ENCODE results near the gene CRCP. TPM values are rescaled to one million over a fixed set of nuclear protein-coding genes. Genes with fewer than 3 reads are reported as not detected.
"Not testable (repeated sequence)": the region's sequence is repeated elsewhere in the genome, so short reads cannot be mapped to it uniquely, and the experiment has no call there.

CRCP gene
- polyA plus RNA-seq, 1 donor (not counting 4 experiments of a cell fraction or from before 2014, with no cell fraction given), result 25.4 TPM

- Histone ChIP-seq H3K9ac (ENCODE audit: control insufficient read depth, extremely low read depth, insufficient read depth, low read length) (no peak overlapping the region), H2AFZ (ENCODE audit: control insufficient read depth, low read length) (no peak overlapping the region), H3K9me3 (ENCODE audit: control insufficient read depth, low read depth, low read length) (no peaks in the 10 kb centered on the region), H3K4me1 (ENCODE audit: control insufficient read depth, extremely low read depth, insufficient read depth, low read length) (no peaks in the 10 kb centered on the region), H4K20me1 (ENCODE audit: control insufficient read depth, extremely low read depth, insufficient read depth, low read length) (no peaks in the 10 kb centered on the region), H3K27me3 (ENCODE audit: control insufficient read depth, extremely low read depth, insufficient read depth, low read length) (no peaks in the 10 kb centered on the region), H3K79me2 (ENCODE audit: control insufficient read depth, insufficient read depth, low read length) (no peaks in the 10 kb centered on the region), H3K4me2 (ENCODE audit: control insufficient read depth, extremely low read depth, insufficient read depth, low read depth, low read length) (no peak overlapping the region), H3K9me1 (ENCODE audit: control insufficient read depth, extremely low read depth, insufficient read depth, low read length) (no peaks in the 10 kb centered on the region), H3K36me3 (ENCODE audit: control insufficient read depth in 2 of 2, extremely low read depth in 1 of 2, insufficient read depth in 2 of 2, low read length in 2 of 2) (no peaks in the 10 kb centered on the region), H3K27ac (ENCODE audit: control insufficient read depth, insufficient read depth, low read length) (no peak overlapping the region), H3K4me3 (ENCODE audit: control insufficient read depth in 2 of 3, extremely low read depth in 1 of 3, insufficient read depth in 2 of 3, low read depth in 1 of 3, low read length in 3 of 3) (no peak overlapping the region)
- FAIRE-seq, result no peak
- TF ChIP-seq EZH2 (IDR thresholded peaks at IDR 0.05; ENCODE audit: low read length), result no peak
- no peak for TF ChIP-seq CTCF (optimal IDR thresholded peaks at IDR 0.05 in 1 of 3, IDR thresholded peaks at IDR 0.05 in 1 of 3, conservative IDR thresholded peaks at IDR 0.05 in 1 of 3; ENCODE audit: extremely low read depth in 1 of 3, insufficient read depth in 2 of 3, low read length in 3 of 3)
- DNase-seq (ENCODE audit: low read depth, low spot score), result no peak
- dilution Hi-C loops (cut with MboI; ENCODE audit: extremely low pct_ligation_motif_present, low sequenced_read_pairs), result no loop called here
Measured at GRCh38 chr7:66170309-66171231, 55.9 kb downstream of the CRCP start.

GRCh38 chr7:66172536-66173401, 58.1 kb downstream of the CRCP start:
- H3K27me3 ChIP-seq (ENCODE audit: control insufficient read depth, extremely low read depth, insufficient read depth, low read length); H3K9ac ChIP-seq (ENCODE audit: control insufficient read depth, extremely low read depth, insufficient read depth, low read length); H3K9me1 ChIP-seq (ENCODE audit: control insufficient read depth, extremely low read depth, insufficient read depth, low read length); H3K4me3 ChIP-seq (ENCODE audit: control insufficient read depth in 2 of 3, extremely low read depth in 1 of 3, insufficient read depth in 2 of 3, low read depth in 1 of 3, low read length in 3 of 3); FAIRE-seq; H3K4me2 ChIP-seq (ENCODE audit: control insufficient read depth, extremely low read depth, insufficient read depth, low read depth, low read length); H3K27ac ChIP-seq (ENCODE audit: control insufficient read depth, insufficient read depth, low read length); H3K4me1 ChIP-seq (ENCODE audit: control insufficient read depth, extremely low read depth, insufficient read depth, low read length); H3K79me2 ChIP-seq (ENCODE audit: control insufficient read depth, insufficient read depth, low read length); H3K9me3 ChIP-seq (ENCODE audit: control insufficient read depth, low read depth, low read length); DNase-seq (ENCODE audit: low read depth, low spot score); H4K20me1 ChIP-seq (ENCODE audit: control insufficient read depth, extremely low read depth, insufficient read depth, low read length); H2AFZ ChIP-seq (ENCODE audit: control insufficient read depth, low read length); dilution Hi-C loops (cut with MboI; ENCODE audit: extremely low pct_ligation_motif_present, low sequenced_read_pairs); H3K36me3 ChIP-seq (ENCODE audit: control insufficient read depth in 2 of 2, extremely low read depth in 1 of 2, insufficient read depth in 2 of 2, low read length in 2 of 2): not testable (repeated sequence)

Measured in keratinocyte (primary cell).